NB4 (cell line): ENCODE data around the gene B3GAT1.

Source experiments
- CTCF ChIP-seq: IDR thresholded peaks from one replicate; pipeline ENCODE4 v1.5.1; 2012; ENCODE audit warnings: low read depth, low read length
- POLR2A ChIP-seq: IDR thresholded peaks from 2 replicates; pipeline ENCODE4 v1.6.1; 2011; ENCODE audit warnings: mild to moderate bottlenecking; ENCODE audit not compliant: insufficient read length; ENCODE audit errors: extremely low read depth

GRCh38 chr11:134382830-134383229 is 29.2 kb downstream of the B3GAT1 start:
- TF ChIP-seq CTCF (no peak), POLR2A (no peak)
